ENCODE measurements around the gene PATE1.
"Not testable (repeated sequence)": the region's sequence is repeated elsewhere in the genome, so short reads cannot be mapped to it uniquely, and the experiment has no call there.

PATE1 gene

GRCh38 chr11:125745979-125746378 lies at the start of gene PATE1:
TSS of gene PATE1 (plus strand) at chr11:125746279. CDS start at chr11:125746305, 26 bp downstream.
- DNase-seq = no peak

DNA sequence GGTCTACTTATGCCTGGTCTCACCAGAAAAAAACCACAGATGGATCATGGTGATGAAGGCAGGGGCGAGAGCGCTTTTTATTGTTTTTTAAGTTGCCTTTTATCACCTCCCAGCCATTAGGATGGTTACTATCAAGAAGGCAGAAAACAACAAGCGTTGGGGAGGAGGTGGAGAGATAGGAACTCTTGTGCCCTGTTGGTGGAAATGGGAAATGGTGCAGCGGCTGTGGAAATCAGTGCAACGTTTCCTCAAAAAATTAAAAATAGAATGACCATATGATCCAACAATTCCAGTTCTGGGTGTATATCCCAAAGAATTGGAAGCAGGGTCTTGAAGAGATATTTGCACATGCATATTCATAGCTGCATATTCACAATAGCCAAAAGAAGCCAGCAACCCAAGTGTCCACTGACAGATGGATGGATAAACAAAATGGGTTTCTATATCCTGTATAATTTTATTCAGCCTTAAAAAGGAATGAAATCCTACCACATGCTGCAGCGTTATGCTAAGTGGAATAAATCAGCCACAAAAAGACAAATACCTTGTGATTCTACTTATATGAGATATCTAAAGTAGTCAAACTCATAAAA lies 45.0 kb upstream of the PATE1 start:
- no peak for DNase-seq

DNA sequence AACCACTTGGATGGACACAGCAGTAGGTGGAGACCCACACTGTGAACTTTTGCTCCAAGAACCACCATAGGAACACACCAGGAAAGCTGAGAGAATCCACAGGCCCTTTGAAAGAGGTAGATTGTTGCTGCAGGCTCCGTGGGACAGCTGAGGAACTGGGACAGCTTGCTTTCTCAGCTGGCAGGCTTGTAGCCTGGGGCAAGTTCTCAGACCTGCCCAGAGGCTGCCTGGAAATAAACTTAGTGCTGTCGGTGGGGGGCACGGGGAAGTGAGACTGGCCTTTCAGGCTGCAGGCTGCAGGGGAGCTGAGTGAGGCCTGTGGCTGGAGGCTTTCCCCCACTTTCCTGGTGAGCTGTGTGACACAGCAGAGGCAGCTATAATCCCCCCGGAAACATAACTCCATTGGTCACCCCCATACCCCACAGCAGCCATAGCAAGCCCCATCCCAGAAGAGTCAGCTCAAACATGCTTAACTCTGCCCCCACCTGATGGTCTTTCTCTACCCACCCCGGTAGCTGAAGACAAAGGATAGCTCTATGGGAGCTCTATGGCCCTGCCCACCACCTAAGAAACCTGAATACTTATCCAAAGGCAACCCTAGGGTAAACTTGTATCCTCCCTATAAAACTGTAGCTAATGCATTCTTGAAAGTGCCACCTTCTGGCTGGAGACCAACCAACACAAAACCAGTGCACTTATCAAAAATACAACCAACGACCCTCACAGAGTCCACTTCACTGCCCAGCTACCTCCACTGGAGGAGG lies 44.0 kb upstream of the PATE1 start:
- DNase-seq = no peak

DNA sequence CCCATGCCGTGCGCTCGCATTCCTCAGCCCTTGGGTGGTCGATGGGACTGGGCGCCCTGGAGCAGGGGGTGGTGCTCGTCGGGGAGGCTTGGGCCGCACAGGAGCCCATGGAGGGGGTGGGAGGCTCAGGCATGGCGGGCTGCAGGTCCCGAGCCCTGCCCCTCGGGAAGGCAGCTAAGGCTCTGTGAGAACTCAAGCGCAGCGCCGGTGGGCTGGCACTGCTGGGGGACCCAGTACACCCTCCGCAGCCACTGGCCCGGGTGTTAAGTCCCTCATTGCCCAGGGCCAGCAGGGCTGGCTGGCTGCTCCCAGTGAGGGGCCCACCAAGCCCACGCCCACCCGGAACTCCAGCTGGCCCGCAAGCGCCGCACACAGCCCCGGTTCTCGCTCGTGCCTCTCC lies 41.4 kb upstream of the PATE1 start:
- DNase-seq = not testable (repeated sequence)

DNA sequence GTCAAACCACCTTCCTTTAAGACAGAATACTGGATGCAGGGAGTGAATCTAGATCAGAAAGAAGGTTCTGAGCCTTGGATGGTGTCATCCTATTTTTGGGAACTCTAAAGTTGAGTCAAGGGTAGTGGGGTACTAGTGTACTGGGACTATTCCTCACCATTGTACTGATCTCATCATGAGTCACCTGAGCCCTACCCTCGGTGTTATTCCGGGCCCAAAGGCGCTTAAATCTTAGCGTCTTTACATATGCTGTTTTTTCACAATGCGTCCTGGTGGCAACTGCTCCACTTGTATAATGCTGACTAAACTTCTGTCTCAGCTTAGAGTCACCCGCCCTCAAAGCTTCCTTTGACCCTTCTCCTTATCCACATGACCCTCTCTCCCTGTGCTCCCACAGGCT lies 25.3 kb upstream of the PATE1 start:
- no peak for DNase-seq

- no peak for DNase-seq
Observed at GRCh38 chr11:125724125-125724524, 22.0 kb upstream of the PATE1 start.

GRCh38 chr11:125728969-125729368 lies 17.1 kb upstream of the PATE1 start:
- DNase-seq = no peak

DNA sequence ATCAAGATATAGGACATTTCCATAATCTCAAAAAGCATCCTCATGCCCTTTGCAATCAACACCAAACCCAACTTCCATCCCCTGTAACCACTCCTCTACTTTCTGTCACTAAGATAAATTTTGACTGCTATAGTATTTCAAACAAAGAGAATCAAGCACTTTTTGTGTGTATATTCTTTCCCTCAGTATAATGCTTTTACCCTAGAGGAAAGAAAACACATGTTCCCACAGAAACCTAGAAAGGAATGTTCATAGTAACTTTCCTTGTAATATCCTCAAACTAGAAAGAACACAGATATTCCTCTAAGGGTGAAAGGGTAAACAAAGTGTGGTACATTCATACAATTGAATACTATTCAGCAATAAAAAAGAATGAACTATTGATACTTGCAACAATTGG lies 5.5 kb upstream of the PATE1 start:
- no peak for DNase-seq

- DNase-seq = no peak
Observed at GRCh38 chr11:125743681-125744080, 2.4 kb upstream of the PATE1 start.

DNA sequence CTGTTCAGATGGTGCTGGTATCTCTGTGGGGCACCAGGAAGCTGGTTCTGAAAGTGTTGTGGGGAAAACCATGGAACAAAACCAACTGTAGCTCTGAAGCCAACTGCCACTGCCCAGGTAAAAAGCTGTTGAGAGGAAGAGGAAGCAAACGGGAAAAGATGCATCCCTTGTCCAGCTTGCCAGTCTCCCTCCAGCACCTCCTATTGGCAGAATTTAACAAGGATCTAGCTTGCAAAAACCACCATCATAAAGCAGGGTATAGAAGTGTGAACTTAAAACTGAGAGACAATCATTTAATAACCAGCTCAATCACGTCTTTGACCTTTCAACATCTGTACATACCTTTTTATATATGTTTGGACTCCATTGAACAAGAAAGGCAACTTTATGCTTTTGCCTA lies 4.5 kb downstream of the PATE1 start:
- DNase-seq = no peak

DNA sequence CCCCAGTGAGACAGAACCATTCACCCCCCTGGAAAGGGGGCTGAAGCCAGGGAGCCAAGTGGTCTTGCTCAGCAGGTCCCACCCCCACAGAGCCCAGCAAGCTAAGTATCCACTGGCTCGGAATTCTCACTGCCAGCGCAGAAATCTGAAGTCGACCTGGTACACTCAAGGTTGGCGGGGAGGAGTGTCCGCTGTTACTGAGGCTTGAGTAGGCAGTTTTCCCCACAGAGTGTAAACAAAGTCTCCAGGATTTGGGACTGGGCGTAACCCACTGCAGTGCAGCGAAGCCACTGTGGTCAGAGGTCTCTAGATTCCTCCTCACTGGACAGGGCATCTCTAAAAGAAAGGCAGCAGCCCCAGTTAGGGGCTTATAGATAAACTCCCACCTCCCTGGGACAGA lies 10.0 kb downstream of the PATE1 start:
- no peak for DNase-seq

DNA sequence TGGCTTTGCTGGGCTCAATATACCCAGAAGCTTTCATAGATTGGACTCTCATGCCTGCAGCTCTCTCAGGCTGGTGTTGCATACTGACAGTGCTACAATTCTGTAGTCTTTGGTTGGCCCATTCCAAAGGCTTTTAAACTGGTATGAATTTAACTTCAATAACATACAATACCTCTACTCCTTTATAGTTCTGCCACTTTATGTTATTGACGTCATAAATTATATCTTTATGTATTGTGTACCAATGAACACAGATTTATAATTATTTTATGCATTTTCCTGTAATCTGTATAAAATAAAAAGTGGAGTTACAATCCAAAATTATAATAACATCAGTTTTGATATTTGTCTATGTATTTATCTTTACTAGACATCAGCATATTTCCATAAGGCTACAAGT lies 16.4 kb downstream of the PATE1 start:
- no peak for DNase-seq

GRCh38 chr11:125763483-125763882 lies 17.4 kb downstream of the PATE1 start:
- DNase-seq = no peak

GRCh38 chr11:125766251-125766650 lies 20.2 kb downstream of the PATE1 start:
- DNase-seq = no peak

GRCh38 chr11:125768336-125769046 lies 22.4 kb downstream of the PATE1 start:
- no peak for DNase-seq

DNA sequence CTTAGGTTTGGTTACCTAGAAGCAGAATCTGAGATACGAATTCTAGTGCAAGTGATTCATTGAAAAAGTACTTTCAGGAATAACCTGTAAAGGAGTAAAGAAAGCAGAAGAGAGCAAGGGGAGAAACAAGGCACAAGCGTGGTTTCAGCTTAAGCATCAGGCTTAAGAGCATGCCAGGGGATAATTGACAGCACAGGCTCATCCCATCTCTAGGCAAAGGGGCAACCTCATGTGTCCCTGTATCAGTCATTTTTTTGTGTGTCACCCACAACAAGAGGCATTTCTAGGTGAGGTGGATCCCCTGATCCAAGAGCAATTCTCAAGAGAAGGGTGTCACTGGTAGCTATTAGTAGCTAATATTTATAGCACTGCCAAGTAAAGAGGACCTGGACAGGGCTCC lies 24.5 kb downstream of the PATE1 start:
- DNase-seq = no peak

DNA sequence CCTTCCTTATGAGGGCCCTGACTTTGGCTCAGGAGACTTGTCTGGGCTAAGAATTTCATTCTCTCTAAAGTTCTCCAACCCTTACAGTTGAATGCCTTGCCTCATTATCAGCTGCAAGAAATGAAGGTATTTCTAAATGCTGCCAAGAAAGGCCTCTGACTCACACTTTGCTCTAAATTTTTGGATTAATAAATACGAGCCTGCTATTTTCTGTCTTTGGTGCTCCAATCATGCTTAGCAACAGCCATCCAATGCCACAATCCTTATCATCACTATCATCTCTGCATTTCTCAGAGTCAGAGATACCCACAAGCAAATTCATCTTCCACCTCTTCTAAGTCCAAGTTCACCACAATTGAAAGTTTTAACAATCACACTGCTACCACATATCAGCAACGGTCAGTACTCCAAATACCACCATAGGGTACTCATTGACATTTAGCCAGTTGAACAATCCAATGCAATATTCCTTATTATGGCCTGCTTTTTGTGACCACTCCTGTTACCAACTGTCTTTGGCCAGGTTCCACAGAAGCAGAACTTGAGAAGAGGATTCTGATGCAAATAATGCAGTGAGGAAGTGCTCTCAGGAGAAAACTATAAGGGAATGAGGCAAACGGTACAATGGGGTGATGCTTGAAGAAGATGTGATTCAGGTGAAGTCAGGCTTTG lies 26.9 kb downstream of the PATE1 start:
- no peak for DNase-seq

DNA sequence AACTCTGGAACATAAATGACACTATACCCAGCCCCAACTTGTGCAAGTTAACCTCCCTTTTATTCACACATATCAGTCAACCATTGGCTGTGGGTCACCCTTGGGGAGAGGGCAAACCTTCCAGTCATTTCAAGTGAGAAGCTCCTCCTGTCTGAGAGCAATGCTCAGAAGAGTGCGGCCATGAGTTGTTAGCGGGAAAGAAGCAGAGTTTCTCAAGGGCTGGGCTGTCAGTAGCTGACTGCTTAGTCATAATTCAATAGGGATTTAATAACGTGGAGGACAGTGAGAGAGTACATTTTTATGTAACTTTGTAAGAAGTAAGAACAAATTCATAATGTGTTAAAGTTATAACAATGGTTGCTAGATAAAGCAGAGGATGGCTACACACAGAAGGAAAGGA lies 27.4 kb downstream of the PATE1 start:
- no peak for DNase-seq

DNA sequence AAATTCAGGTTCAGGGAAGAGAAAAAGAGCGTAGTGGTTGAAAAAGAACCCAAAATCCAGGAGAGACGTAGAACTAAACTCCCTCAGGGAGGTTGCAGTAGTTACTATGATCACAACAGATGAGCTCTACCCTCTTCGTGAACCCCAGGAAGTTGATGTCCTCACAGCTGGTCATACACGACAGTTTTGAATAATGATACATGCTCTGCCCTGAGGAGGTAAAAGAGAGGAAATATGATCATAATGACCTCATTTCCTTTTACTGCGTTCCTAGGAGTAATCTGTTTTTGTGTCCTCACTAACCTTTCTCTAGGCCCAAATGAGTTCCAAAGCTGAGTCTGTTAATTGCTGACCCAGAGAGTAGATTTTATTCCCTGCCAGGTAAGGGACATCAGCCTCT lies 31.2 kb downstream of the PATE1 start:
- DNase-seq = peak in 1 of 2 experiments; percentile 18

- no peak for DNase-seq
Observed at GRCh38 chr11:125778728-125779127, 32.6 kb downstream of the PATE1 start, which contains the start of gene PATE2. TSS of gene PATE2 (minus strand) at chr11:125778828. CDS start at chr11:125778773, 55 bp downstream.

- no peak for DNase-seq
Observed at GRCh38 chr11:125784678-125785077, 38.6 kb downstream of the PATE1 start.

GRCh38 chr11:125787827-125788226 lies 41.7 kb downstream of the PATE1 start, which contains the start of gene PATE3:
TSS of gene PATE3 (plus strand) at chr11:125788127. CDS start at chr11:125788152, 25 bp downstream.
- DNase-seq = no peak

GRCh38 chr11:125790825-125791224 lies 44.7 kb downstream of the PATE1 start:
- no peak for DNase-seq
